Measurements from ENCODE around the gene MRPL43. TPM values are rescaled to one million over a fixed set of nuclear protein-coding genes. Genes with fewer than 3 reads are reported as not detected.

The MRPL43 gene
- total and polyA plus RNA-seq, 10 of the 15 experiments (the other 5 are each of a cell fraction or from before 2014, with no cell fraction given): 16.6 to 108 (median 65.1) TPM

DNA sequence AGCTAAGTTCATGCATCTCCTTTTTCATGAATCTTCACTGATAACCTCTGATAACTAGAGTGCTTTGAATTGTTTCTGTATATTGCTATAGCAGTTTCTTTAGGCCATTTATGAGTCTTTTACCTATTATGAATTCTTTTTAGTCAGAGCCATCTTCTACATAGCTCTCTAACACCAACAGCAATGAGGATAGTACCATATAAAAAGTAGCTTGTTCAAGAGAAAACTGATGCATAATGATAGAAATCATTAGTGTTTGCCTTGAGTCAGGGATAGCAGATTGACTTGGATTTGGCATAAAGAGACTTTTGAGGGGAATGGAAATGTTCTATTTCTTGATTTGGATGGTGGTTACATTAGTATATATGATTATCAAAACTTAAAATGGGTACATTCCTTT, 43.8 kb downstream of the MRPL43 start:
- FAIRE-seq (no peak), DNase-seq (ENCODE audit: low read depth, low spot score) (no peak), ATAC-seq (no peak)
- Histone ChIP-seq H3K79me2 (ENCODE audit: control insufficient read depth, insufficient read depth, low read length) (no peaks in the 10 kb centered on the region), H3K36me3 (ENCODE audit: control insufficient read depth in 2 of 2, insufficient read depth in 2 of 2, low read length in 1 of 2) (peaks cover 0 to 22% of the 10 kb centered on the region in 2 experiments; a peak in 3 of 4 replicates), H3K4me1 (ENCODE audit: control insufficient read depth, insufficient read depth, low read length) (no peaks in the 10 kb centered on the region), H3K27me3 (replicated peaks in 1 of 2; ENCODE audit: control insufficient read depth in 2 of 2, insufficient read depth in 2 of 2, low read length in 1 of 2) (no peaks in the 10 kb centered on the region), H3K4me3 (no peak overlapping the region), H3K4me2 (ENCODE audit: control insufficient read depth, insufficient read depth) (no peak overlapping the region), H3K9ac (ENCODE audit: control insufficient read depth, insufficient read depth, low read length) (no peak overlapping the region), H3K9me3 (replicated peaks; ENCODE audit: control insufficient read depth, insufficient read depth, low read length) (no peaks in the 10 kb centered on the region), H3K27ac (ENCODE audit: control insufficient read depth, insufficient read depth) (no peak overlapping the region), H2AFZ (ENCODE audit: control insufficient read depth, low read depth, low read length) (no peak overlapping the region), H4K20me1 (ENCODE audit: control insufficient read depth, insufficient read depth) (no peaks in the 10 kb centered on the region)
- TF ChIP-seq, protein P1, sequence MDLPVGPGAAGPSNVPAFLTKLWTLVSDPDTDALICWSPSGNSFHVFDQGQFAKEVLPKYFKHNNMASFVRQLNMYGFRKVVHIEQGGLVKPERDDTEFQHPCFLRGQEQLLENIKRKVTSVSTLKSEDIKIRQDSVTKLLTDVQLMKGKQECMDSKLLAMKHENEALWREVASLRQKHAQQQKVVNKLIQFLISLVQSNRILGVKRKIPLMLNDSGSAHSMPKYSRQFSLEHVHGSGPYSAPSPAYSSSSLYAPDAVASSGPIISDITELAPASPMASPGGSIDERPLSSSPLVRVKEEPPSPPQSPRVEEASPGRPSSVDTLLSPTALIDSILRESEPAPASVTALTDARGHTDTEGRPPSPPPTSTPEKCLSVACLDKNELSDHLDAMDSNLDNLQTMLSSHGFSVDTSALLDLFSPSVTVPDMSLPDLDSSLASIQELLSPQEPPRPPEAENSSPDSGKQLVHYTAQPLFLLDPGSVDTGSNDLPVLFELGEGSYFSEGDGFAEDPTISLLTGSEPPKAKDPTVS (IDR thresholded peaks at IDR 0.05; ENCODE audit: low read depth, low read length): no peak
- TF ChIP-seq TBL1XR1 (IDR thresholded peaks at IDR 0.05; ENCODE audit: low read depth, low read length) (no peak), MYB (IDR thresholded peaks at IDR 0.05; ENCODE audit: borderline replicate concordance, low read depth, low read length) (no peak), RELA (IDR thresholded peaks at IDR 0.05; ENCODE audit: borderline replicate concordance, partially characterized antibody) (no peak), CHD2 (IDR thresholded peaks at IDR 0.05; ENCODE audit: borderline replicate concordance, low read depth, low read length) (no peak), ZSCAN29 (IDR thresholded peaks at IDR 0.05) (no peak), ZNF24 (IDR thresholded peaks at IDR 0.05) (no peak), FOXK2 (IDR thresholded peaks at IDR 0.05) (no peak), NR2C1 (IDR thresholded peaks at IDR 0.05) (no peak)
- TF ChIP-seq, protein P2, sequence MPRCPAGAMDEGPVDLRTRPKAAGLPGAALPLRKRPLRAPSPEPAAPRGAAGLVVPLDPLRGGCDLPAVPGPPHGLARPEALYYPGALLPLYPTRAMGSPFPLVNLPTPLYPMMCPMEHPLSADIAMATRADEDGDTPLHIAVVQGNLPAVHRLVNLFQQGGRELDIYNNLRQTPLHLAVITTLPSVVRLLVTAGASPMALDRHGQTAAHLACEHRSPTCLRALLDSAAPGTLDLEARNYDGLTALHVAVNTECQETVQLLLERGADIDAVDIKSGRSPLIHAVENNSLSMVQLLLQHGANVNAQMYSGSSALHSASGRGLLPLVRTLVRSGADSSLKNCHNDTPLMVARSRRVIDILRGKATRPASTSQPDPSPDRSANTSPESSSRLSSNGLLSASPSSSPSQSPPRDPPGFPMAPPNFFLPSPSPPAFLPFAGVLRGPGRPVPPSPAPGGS (IDR thresholded peaks at IDR 0.05; ENCODE audit: borderline replicate concordance, insufficient read depth, low read depth, low read length, poor library complexity, severe bottlenecking): no peak
- TF ChIP-seq, protein P3, sequence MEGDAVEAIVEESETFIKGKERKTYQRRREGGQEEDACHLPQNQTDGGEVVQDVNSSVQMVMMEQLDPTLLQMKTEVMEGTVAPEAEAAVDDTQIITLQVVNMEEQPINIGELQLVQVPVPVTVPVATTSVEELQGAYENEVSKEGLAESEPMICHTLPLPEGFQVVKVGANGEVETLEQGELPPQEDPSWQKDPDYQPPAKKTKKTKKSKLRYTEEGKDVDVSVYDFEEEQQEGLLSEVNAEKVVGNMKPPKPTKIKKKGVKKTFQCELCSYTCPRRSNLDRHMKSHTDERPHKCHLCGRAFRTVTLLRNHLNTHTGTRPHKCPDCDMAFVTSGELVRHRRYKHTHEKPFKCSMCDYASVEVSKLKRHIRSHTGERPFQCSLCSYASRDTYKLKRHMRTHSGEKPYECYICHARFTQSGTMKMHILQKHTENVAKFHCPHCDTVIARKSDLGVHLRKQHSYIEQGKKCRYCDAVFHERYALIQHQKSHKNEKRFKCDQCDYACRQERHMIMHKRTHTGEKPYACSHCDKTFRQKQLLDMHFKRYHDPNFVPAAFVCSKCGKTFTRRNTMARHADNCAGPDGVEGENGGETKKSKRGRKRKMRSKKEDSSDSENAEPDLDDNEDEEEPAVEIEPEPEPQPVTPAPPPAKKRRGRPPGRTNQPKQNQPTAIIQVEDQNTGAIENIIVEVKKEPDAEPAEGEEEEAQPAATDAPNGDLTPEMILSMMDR (IDR thresholded peaks at IDR 0.05 in 2 of 3, conservative IDR thresholded peaks at IDR 0.05 in 1 of 3; ENCODE audit: control insufficient read depth in 2 of 3, extremely low read depth in 1 of 3, insufficient read depth in 1 of 3, low read depth in 3 of 3, low read length in 3 of 3): no peak
- TF ChIP-seq, protein P4, sequence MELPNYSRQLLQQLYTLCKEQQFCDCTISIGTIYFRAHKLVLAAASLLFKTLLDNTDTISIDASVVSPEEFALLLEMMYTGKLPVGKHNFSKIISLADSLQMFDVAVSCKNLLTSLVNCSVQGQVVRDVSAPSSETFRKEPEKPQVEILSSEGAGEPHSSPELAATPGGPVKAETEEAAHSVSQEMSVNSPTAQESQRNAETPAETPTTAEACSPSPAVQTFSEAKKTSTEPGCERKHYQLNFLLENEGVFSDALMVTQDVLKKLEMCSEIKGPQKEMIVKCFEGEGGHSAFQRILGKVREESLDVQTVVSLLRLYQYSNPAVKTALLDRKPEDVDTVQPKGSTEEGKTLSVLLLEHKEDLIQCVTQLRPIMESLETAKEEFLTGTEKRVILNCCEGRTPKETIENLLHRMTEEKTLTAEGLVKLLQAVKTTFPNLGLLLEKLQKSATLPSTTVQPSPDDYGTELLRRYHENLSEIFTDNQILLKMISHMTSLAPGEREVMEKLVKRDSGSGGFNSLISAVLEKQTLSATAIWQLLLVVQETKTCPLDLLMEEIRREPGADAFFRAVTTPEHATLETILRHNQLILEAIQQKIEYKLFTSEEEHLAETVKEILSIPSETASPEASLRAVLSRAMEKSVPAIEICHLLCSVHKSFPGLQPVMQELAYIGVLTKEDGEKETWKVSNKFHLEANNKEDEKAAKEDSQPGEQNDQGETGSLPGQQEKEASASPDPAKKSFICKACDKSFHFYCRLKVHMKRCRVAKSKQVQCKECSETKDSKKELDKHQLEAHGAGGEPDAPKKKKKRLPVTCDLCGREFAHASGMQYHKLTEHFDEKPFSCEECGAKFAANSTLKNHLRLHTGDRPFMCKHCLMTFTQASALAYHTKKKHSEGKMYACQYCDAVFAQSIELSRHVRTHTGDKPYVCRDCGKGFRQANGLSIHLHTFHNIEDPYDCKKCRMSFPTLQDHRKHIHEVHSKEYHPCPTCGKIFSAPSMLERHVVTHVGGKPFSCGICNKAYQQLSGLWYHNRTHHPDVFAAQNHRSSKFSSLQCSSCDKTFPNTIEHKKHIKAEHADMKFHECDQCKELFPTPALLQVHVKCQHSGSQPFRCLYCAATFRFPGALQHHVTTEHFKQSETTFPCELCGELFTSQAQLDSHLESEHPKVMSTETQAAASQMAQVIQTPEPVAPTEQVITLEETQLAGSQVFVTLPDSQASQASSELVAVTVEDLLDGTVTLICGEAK (IDR thresholded peaks at IDR 0.05; ENCODE audit: borderline replicate concordance): no peak
- in situ Hi-C loops (cut with MboI) (no loop called here), intact Hi-C loops (cut with micrococcal nuclease; ENCODE audit: unreplicated experiment) (no loop called here)
- ChIA-PET CTCF (interaction anchor here (0.9 kb wide), 1 partner anchor 9 kb away, joined by 4 read pairs; no protein-coding TSS in a partner anchor), RAD21 (ENCODE audit: unreplicated experiment) (no interaction called here), POLR2A (interaction anchor here (0.6 kb wide), 1 partner anchor 13 kb away, joined by 3 read pairs; no protein-coding TSS in a partner anchor), SMC1A (ENCODE audit: uncharacterized antibody, unreplicated experiment) (interaction anchor here (0.6 to 0.9 kb wide), 2 partner anchors 14 to 865 kb away, joined by 3 to 4 read pairs; no protein-coding TSS in a partner anchor)
- no TSS peak for BruUV-seq (replicated peaks)

Measured in GM12878 (cell line).